ENCODE data around the gene KIF13A. TPM values are rescaled to one million over a fixed set of nuclear protein-coding genes. Genes with fewer than 3 reads are reported as not detected.

The KIF13A gene
- total and polyA plus RNA-seq, 9 of the 15 experiments (the other 6 are each of a cell fraction or from before 2014, with no cell fraction given): 3.6 to 44.3 (median 29.7) TPM

DNA sequence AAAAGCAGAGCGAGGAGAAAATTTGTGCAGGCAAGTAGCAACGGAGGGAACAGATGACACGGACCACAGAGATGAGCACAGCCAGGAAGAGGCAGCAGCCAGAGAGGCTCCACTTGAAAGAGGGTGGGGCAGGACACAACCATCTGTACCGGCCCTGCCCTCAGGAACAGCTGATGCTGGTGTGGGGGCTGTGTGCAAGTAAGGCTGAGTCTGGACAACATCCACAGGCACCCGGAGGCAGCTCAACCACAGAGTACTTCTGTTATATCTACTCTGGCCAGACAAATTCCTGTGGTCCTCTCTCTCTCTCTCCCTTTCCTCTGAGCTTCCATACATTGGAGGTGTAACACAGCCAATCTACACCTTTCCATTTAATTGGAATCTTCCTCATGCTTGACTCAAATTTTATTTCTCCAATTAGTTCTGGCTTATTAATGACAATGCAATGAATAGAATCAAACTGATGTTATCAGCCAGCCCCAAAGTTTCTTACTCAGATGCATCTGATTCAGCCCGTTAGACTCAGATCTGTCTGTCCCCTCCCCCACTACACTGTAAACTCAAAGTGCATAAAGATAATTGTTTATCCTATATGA is 24.9 kb downstream of the KIF13A start (continued):
- TF ChIP-seq NCOA2 (IDR thresholded peaks at IDR 0.05; ENCODE audit: partially characterized antibody in 2 of 2) (peak in 1 of 2 experiments; percentile 53), TAL1 (IDR thresholded peaks at IDR 0.05) (peak; percentile 93), TAF7 (tag; IDR thresholded peaks at IDR 0.05) (no peak)

DNA sequence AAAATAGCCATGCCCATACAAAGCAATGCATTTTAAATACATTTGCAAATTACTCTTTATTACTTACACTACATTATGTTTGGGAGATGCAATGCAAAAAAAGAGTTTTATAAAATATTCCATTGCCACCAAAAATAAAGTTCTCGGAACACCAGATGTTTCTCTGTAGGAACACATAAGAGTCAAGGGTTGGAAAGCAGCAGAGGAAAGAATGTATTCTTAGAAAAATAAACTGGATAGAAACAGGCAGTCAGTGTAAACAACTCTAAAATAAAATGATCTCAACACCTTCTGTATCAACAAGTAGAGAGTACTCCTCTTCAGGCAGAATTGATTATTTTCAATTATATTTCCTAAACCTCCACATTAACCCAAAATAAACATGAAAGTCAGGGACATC is 28.1 kb downstream of the KIF13A start:
- intact Hi-C loops (cut with micrococcal nuclease): no loop called here
- Histone ChIP-seq H3K9me1 (ENCODE audit: control insufficient read depth, insufficient read depth, low read length) (no peaks in the 10 kb centered on the region), H4K20me1 (replicated peaks; ENCODE audit: control insufficient read depth, insufficient read depth, low read length) (no peaks in the 10 kb centered on the region), H2AFZ (ENCODE audit: low read depth, low read length) (no peak overlapping the region), H3K4me2 (ENCODE audit: insufficient read depth, low read length) (no peak overlapping the region), H3K79me2 (ENCODE audit: control insufficient read depth, insufficient read depth, low read length) (peaks cover 89% of the 10 kb centered on the region), H3K27me3 (ENCODE audit: control insufficient read depth in 2 of 2, insufficient read depth in 2 of 2, low read length in 2 of 2) (no peaks in the 10 kb centered on the region), H3K4me3 (no peak overlapping the region), H3K4me1 (replicated peaks in 1 of 2; ENCODE audit: control insufficient read depth in 2 of 2, insufficient read depth in 2 of 2, low read length in 2 of 2) (peaks cover 21 to 43% of the 10 kb centered on the region in 2 experiments), H3K27ac (ENCODE audit: extremely low read depth, low read depth, low read length) (no peak overlapping the region), H3K9me3 (replicated peaks; ENCODE audit: control insufficient read depth, insufficient read depth, low read depth, low read length) (no peaks in the 10 kb centered on the region), H3K36me3 (ENCODE audit: control insufficient read depth, insufficient read depth, low read length) (no peaks in the 10 kb centered on the region; the same call in 2 of the 3 replicates), H3K9ac (ENCODE audit: insufficient read depth in 1 of 2, low read depth in 2 of 2, low read length in 2 of 2) (no peak overlapping the region)
- 100% methylated on average over 1 of the region's 1 CpG for WGBS (ENCODE audit: insufficient coverage, low coverage, missing lambda C conversion rate)
- TF ChIP-seq ZNF561 (CRISPR knock-in tag; conservative IDR thresholded peaks at IDR 0.05) (no peak), BCOR (IDR thresholded peaks at IDR 0.05) (no peak)
- TF ChIP-seq, protein P1, sequence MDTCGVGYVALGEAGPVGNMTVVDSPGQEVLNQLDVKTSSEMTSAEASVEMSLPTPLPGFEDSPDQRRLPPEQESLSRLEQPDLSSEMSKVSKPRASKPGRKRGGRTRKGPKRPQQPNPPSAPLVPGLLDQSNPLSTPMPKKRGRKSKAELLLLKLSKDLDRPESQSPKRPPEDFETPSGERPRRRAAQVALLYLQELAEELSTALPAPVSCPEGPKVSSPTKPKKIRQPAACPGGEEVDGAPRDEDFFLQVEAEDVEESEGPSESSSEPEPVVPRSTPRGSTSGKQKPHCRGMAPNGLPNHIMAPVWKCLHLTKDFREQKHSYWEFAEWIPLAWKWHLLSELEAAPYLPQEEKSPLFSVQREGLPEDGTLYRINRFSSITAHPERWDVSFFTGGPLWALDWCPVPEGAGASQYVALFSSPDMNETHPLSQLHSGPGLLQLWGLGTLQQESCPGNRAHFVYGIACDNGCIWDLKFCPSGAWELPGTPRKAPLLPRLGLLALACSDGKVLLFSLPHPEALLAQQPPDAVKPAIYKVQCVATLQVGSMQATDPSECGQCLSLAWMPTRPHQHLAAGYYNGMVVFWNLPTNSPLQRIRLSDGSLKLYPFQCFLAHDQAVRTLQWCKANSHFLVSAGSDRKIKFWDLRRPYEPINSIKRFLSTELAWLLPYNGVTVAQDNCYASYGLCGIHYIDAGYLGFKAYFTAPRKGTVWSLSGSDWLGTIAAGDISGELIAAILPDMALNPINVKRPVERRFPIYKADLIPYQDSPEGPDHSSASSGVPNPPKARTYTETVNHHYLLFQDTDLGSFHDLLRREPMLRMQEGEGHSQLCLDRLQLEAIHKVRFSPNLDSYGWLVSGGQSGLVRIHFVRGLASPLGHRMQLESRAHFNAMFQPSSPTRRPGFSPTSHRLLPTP (IDR thresholded peaks at IDR 0.05; ENCODE audit: borderline replicate concordance, extremely low read depth, insufficient read length): no peak
- TF ChIP-seq, protein P2, sequence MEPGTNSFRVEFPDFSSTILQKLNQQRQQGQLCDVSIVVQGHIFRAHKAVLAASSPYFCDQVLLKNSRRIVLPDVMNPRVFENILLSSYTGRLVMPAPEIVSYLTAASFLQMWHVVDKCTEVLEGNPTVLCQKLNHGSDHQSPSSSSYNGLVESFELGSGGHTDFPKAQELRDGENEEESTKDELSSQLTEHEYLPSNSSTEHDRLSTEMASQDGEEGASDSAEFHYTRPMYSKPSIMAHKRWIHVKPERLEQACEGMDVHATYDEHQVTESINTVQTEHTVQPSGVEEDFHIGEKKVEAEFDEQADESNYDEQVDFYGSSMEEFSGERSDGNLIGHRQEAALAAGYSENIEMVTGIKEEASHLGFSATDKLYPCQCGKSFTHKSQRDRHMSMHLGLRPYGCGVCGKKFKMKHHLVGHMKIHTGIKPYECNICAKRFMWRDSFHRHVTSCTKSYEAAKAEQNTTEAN (CRISPR knock-in tag; IDR thresholded peaks at IDR 0.05): no peak
- no peak for ATAC-seq
- no TSS peak for BruUV-seq (replicated peaks)
- no peak for DNase-seq (ENCODE audit: extremely low read depth in 1 of 4, low spot score in 3 of 4)
- in situ Hi-C loops (cut with MboI): no loop called here
- ChIA-PET POLR2A (interaction anchor here (0.6 to 1.9 kb wide), 6 partner anchors 8 to 45 kb away, joined by 3 to 9 read pairs (median 4); no protein-coding TSS in a partner anchor), CTCF (ENCODE audit: low intra/inter-chr PET ratio) (no interaction called here)
- no peak for FAIRE-seq
